Stimulated activated CD4-positive, alpha-beta T cell treated with anti-CD3 and anti-CD28 coated beads, Interleukin-1b, Interleukin-23, amount 100 ng/mL, for 24 hours (primary cell): Measurements from ENCODE around the gene TAF1B.
"Not testable (repeated sequence)": the region's sequence is repeated elsewhere in the genome, so short reads cannot be mapped to it uniquely, and the experiment has no call there.

ENCODE experiments used
- DNase-seq, 4 experiments: peaks; one replicate each; pipeline ENCODE4 v3.0.0-alpha.2; 2020; ENCODE audit warnings: low read depth in 4 of 4, low spot score in 1 of 4

TAF1B gene

DNA sequence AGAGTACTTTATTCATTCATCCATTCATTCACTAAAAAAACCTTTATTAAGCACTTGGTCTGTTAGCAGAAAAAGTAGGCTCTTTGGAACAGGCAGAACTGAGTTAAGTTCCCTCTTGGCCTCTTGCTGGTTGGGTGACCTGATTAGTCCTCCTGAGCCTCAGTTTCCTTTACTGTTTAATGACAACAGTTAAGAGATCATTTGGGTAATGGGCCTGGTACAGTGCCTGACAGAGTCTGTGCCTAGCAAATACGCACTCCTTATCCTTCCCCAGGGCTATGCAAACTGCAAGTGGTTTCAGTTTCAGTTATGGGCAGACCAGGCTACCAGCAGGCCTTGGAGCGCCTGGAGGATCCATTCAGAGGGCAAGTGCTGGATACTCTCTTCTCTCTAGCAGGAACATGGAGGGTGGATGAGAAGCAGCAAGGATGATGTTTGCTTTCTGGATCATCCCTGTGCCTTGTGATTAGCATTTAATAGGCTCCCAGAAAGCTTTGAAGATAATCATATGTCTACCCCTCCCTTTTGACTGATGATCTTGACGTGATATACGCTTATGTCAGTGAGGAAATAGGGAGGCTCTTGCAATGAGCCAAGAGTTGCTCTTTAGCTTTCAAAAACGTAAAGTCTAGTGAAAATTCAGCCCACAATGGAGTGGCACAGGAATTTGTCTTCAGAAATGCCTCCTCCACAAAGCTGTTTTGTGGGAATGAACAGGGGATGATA is 12.4 kb upstream of the TAF1B start:
- DNase-seq = no peak

DNA sequence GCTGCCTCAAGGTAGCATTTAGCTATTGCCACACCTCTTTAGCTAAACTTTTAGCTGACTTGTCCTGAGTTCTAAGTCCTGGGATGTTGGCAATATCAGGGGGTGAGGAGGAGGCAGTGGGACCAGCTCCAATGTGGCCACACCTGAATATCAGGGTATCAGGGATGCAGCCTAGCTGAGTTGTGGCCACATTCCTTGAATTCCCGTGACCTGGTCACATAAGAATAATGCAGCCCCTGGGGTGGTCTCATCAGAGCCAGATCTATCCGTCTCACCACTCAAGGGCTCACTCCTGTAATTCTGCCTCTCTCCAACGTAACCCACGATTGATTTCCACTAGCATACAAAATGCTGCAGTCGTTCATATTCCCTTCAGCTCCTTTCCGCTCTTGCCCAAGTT is 11.6 kb upstream of the TAF1B start:
- DNase-seq = no peak

DNA sequence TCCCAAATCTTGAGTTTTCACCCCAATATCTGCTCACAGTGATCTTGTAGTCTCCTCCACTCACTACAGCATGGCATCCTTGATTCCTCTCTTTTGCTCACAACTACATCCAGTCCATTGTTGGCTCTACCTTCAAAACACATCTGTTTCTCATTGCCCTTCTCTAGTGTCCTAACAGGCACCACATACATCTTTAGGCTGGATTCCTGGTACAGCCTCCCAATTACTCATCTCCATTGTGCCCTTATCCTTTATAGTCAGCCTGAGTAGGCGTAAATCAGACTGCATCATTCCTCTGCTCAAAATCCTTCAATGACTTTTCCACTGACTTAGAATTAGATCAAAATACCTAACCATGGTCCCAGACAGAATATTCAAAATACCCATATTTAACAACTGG is 10.7 kb upstream of the TAF1B start:
- DNase-seq = no peak

DNA sequence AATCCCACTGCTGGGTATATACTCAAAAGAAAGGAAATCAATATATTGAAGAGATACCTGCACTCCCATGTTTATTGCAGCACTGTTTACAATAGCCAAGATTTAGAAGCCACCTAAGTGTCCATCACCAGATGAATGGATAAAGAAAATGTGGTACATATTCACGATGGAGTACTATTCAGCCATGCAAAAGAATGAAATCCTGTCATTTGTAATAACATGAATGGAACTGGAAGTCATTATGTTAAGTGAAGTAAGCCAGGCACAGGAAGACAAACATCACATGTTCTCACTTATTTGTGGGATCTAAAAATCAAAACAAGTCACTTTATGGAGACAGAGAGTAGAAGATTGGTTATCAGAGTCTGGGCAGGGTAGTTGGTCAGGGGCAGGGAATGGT is 8.2 kb upstream of the TAF1B start:
- DNase-seq = not testable (repeated sequence)

DNA sequence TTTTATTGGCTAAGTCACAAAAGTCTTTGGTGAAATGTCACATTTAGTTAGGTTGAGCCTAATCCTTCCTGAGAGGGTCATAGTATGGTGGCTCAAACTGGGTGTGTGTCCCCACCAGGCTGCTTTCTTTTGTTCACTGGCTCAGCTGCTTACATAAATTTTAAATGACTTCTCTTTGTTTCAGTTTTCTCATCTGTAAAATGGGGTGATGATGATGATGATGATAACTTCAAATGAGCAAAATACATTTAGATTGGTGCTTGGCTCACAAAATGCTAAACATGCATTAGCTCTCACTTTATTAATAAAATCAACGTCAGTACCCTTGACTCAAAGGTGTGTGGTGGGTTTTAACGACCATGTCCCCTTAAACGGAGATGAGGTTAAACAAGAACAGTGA is 7.2 kb upstream of the TAF1B start:
- DNase-seq = no peak

DNA sequence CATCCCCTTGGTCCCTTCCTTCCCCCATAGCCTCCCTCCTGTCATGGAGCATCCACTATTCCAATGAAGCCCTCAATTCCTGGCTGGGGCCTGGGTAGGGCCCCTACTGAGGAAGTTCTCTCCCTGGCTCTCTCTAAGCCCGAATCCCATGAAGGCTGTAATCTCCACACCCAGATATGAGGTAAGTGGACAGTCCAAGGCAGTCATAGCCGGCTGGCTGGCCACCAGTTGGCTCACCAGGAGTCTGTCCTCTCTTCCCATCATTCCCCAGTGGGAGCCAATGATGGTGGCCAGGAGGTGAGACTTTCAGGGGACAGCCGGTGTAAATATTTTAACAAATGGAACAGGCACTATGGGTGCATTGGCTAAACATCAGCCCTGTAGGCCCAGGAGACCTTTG is 6.8 kb upstream of the TAF1B start:
- DNase-seq = no peak

DNA sequence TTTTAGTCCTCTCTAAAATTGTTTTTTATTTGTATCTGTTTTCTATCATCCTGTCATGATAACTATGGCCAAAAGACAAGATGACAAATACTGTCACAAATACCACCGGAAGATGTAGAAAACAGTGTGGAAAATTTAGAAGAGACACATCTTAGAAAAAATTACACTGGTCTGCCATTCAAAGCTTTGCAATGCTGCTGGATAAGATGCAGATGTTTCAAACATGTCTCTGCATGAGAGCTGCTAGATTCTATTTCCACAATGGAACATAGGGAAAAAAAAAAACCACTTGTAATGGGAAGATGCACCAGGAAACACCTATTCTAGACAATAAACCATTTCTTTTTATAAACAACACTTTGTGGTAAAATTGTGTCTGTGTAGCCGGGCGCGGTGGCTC is 5.8 kb upstream of the TAF1B start:
- DNase-seq = no peak

DNA sequence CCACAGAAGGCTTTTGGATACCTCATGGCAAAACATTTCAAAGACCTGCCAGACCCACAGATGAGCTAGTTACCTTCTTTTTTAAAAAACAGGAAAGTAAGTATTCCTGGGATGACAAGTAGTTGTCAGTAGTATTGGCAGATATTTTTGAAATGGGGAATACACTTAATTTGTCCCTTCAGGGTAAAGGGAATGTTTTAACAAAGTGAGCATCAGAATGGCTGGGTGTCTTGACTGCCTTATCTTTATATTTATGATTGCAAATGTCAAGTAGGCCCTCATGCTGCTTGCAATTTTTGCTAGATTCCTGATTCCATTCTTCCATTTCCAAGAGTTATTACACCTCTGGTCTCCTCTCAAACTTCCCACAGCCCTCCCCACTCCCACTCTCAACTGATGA is 4.9 kb upstream of the TAF1B start:
- no peak for DNase-seq

GRCh38 chr2:9842487-9843228 is 616 bp upstream of the TAF1B start:
- no peak for DNase-seq

GRCh38 chr2:9844036-9844483 is 786 bp downstream of the TAF1B start:
- no peak for DNase-seq

- no peak for DNase-seq
Measured at GRCh38 chr2:9844576-9844975, 1.3 kb downstream of the TAF1B start.

GRCh38 chr2:9846554-9846953 is 3.3 kb downstream of the TAF1B start:
- no peak for DNase-seq

DNA sequence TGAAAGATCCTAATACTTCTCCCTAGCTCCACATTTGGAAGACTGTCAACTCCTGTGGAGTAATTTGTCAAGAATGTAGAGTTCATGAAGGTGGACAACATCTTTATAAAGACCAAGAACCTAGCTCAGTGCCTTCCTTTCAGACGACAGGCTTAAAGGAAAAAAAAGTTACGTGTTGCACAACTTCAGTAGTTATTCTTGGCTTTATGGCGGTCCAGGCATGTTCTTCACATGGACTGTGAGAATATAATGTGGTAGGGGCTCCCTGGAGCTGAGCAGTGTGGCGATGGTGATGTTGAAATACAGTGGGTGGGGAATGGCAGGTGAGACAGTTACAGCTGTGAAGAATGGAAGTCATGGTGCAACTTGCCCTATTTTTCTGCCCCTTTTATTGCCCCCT is 3.9 kb downstream of the TAF1B start:
- DNase-seq = no peak

GRCh38 chr2:9852881-9853280 is 9.6 kb downstream of the TAF1B start:
- no peak for DNase-seq

DNA sequence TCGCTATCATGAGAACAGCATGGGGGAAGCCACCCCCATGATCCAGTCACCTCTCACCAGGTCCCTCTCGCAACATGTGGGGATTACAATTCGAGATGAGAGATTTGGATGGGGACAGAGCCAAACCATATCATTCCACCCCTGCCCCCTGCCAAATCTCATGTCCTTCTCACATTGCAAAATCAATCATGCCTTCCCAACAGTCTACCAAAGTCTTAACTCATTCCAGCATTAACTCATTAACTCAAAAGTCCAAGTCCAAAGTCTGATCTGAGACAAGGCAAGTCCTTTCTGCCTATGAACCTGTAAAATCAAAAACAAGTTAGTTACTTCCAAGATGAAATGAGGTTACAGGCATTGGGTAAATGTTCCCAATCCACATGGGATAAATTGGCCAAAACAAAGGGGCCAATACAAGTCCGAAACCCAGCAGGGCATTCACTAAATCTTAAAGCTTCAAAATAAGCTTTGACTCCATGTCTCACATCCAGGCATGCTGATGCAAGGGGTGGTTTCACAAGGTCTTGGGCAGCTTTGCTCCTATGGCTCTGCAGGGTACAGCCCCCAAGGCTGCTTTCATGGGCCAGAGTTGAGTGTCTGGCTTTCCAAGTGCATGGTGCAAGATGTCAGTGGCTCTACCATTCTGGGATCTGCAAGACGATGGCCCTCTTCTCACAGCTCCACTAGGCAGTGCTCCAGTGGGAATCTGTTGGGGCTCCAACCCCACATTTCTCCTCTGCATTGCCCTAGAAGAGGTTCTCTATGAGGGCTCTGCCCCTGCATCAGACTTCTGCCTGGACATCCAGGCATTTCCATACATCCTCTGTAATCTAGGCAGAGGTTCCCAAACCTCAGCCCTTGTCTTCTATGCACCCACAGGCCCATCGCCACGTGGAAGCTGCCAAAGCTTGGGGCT is 14.8 kb downstream of the TAF1B start:
- DNase-seq = no peak

GRCh38 chr2:9858730-9859068 is 15.4 kb downstream of the TAF1B start:
- DNase-seq = no peak

- not testable (repeated sequence) for DNase-seq
Measured at GRCh38 chr2:9860922-9861580, 17.8 kb downstream of the TAF1B start.

DNA sequence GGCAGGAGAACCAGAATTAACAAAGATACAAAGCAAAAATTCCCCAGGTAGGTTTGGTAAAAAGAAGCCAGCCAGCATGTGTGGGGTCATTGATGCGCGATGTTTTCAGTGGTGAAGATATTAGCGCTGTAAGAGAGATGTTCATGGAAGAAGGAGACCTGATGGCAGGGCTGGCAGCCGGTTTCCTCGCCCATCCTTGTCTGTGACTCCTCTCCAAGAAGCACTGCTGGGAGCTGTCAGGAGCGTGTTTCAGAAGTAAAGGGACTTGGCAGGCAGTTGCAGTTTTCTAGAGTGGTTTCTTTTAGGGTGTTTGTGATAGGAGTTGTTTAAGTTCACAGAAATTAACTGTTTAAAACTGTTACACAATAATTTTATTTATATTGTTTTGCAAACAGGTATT is 24.6 kb downstream of the TAF1B start:
- DNase-seq = no peak

DNA sequence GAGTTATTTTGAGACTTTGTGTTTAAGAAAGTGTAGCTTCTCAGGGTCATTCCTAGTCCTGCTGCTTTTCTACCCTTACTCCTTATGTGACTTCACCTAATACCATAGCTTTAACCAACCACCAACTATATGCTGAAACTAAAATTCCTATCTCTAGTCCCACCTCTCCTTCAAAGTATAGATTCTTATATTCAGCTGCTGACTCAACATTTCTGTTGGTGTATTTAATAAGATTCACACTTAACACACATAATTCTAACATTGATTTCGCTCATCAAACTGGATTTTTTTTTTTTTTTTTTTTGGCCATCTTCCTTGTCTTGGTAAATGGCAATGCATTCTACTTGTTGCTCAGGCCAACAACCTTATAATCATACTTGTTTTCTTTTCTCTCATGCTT is 30.1 kb downstream of the TAF1B start:
- no peak for DNase-seq

DNA sequence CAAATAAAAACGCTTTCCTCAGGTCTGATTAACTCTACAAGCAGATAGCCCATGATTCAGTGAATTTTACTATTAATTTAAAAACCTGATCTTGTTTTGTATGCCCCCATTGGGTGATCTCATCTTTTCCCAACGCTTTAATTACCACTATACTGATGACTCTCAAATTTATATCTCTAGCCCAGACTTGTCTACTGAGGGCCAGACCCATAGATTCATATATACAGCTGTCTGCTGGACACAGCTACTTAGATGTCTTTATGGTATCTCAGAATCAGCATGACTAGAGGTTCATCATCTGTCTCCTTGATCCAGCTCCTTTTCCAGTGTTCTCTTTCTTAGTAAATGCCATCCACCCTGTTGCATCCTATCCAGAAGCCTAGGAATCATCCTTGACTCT is 33.8 kb downstream of the TAF1B start:
- no peak for DNase-seq

DNA sequence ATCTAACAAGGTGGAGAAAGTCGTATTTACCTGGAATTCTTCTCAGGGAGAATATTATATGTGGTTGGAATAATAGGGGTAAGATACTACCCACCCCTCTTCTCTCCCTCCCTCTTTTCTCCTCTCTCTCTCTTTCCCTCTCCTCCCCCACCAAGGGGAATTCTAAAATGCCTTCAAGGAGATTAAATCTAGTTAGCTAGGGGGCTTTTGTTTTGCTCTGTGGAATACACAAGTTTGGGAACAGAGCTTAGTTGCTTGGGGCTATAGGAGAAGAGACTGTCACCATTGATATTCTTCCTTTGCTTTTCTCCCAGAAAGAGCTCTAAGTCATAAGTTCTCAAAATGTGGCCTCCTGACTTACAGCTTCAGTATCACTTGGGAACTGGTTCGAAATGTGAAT is 34.5 kb downstream of the TAF1B start:
- no peak for DNase-seq
